ENCODE results near the gene AOPEP.

AOPEP gene

DNA sequence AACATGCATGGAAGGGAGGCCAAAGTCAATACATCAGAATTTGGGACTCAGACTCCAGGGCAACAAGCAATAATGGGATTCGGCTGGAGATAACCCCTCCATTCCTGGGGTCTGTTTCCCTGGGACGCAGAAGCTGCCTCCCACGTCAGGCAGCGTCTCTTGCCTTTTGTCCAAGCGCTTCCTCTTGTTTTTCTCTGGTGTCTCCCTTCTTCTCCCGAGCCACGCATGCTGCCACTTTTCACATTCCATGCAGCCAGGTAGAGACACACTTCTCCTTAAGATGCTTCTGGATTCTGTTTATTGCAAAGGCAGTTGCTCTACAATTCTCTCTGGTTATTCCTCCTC, 267.3 kb downstream of the AOPEP start:
- Histone ChIP-seq H3K4me3 (ENCODE audit: low read length) (no peak overlapping the region), H3K27me3 (ENCODE audit: insufficient read depth, low read length) (no peaks in the 10 kb centered on the region), H3K9ac (ENCODE audit: low read depth, low read length) (no peak overlapping the region), H3K9me3 (ENCODE audit: insufficient read depth, low read depth, low read length) (no peaks in the 10 kb centered on the region), H3K36me3 (ENCODE audit: insufficient read depth, low read length) (no peaks in the 10 kb centered on the region), H3K27ac (ENCODE audit: low read depth, low read length) (no peak overlapping the region), H3K4me1 (ENCODE audit: insufficient read depth, low read length) (peaks cover 8% of the 10 kb centered on the region; the same call in 1 of the 2 replicates)
- 85% methylated on average over 7 of the region's 7 CpGs for WGBS

DNA sequence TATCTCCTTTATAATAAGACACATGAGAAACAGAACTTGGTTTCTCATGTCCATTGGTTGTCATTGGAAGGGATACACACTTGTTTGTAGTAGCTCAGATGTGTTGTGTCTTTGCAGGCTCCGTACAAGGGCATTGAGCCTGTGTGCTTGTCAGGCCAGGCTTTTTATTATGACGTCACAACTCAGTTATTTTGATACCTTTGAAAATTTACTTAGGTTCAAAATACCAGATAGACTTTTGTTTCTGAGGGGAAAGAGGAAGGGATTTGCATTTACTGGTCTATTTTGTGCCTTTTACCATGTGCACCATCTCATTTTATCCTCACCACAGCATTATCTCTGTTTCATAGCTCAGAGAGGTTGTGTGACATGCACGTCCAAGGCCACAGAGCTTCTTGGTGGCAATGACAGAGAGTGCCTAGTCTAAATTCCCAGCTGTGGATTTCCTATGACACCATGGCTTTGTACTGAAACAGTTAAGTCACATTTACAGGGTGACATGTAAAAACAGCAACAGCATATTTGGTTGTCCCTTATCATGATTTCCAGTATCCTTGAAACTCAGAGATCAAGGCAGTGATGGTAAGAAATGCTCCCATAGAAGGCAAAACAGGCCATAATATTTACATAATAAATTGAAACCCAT, 268.7 kb downstream of the AOPEP start:
- Histone ChIP-seq H3K27ac (ENCODE audit: low read depth, low read length) (no peak overlapping the region), H3K27me3 (ENCODE audit: insufficient read depth, low read length) (no peaks in the 10 kb centered on the region), H3K36me3 (ENCODE audit: insufficient read depth, low read length) (no peaks in the 10 kb centered on the region), H3K4me1 (ENCODE audit: insufficient read depth, low read length) (peaks cover 8% of the 10 kb centered on the region; the same call in 1 of the 2 replicates), H3K9ac (ENCODE audit: low read depth, low read length) (no peak overlapping the region), H3K4me3 (ENCODE audit: low read length) (no peak overlapping the region), H3K9me3 (ENCODE audit: insufficient read depth, low read depth, low read length) (no peaks in the 10 kb centered on the region)
- WGBS: 88% methylated on average over 3 of the region's 3 CpGs

DNA sequence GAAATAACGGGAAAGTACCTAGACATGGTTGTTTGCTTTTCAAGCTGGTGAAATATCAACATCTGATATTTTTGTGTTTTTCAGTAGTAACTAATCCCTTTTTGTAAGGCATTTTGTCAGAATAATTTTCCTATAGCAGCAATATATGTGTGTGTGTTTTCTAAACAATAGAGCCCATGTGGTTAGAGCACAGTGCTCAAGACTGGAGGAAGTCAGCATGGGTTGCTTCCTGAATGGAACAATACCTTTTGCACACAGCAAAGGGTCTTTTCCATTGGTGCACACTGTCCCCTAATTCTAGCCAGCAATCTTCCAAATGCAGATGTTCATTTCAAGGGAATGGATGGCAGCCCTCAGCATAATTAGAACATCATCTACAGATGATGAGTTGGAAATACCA, 270.1 kb downstream of the AOPEP start:
- H3K4me3 ChIP-seq (ENCODE audit: low read length): no peak overlapping the region
- H3K27ac ChIP-seq (ENCODE audit: low read depth, low read length): no peak overlapping the region
- WGBS: 100% methylated on average over 1 of the region's 1 CpG
- H3K4me1 ChIP-seq (ENCODE audit: insufficient read depth, low read length): peaks cover 8% of the 10 kb centered on the region; the same call in 1 of the 2 replicates
- no peaks in the 10 kb centered on the region for H3K36me3 ChIP-seq (ENCODE audit: insufficient read depth, low read length)
- no peaks in the 10 kb centered on the region for H3K9me3 ChIP-seq (ENCODE audit: insufficient read depth, low read depth, low read length)
- H3K9ac ChIP-seq (ENCODE audit: low read depth, low read length): no peak overlapping the region
- no peaks in the 10 kb centered on the region for H3K27me3 ChIP-seq (ENCODE audit: insufficient read depth, low read length)

DNA sequence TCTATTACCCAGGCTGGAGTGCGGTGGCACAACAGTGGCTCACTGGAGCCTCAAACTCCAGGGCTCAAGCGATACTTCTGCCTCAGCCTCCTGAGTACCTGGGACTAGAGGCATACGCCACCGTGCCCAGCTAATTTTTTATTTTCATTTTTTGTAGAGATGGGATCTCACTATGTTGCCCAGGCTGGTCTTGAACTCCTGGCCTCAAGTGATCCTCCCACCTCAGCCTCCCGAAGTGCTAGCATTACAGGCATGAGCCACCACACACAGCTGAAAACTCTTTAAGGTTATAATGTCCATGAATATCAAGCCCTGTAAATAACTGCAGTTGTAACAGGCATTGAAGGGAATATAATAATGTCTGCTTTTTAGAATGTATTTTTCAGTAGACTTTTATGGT, 271.2 kb downstream of the AOPEP start:
- Histone ChIP-seq H3K9ac (ENCODE audit: low read depth, low read length) (no peak overlapping the region), H3K27me3 (ENCODE audit: insufficient read depth, low read length) (peaks cover 7% of the 10 kb centered on the region), H3K9me3 (ENCODE audit: insufficient read depth, low read depth, low read length) (no peaks in the 10 kb centered on the region), H3K4me3 (ENCODE audit: low read length) (no peak overlapping the region), H3K27ac (ENCODE audit: low read depth, low read length) (no peak overlapping the region), H3K36me3 (ENCODE audit: insufficient read depth, low read length) (no peaks in the 10 kb centered on the region), H3K4me1 (ENCODE audit: insufficient read depth, low read length) (peaks cover 8% of the 10 kb centered on the region; the same call in 1 of the 2 replicates)
- 96% methylated on average over 5 of the region's 5 CpGs for WGBS

DNA sequence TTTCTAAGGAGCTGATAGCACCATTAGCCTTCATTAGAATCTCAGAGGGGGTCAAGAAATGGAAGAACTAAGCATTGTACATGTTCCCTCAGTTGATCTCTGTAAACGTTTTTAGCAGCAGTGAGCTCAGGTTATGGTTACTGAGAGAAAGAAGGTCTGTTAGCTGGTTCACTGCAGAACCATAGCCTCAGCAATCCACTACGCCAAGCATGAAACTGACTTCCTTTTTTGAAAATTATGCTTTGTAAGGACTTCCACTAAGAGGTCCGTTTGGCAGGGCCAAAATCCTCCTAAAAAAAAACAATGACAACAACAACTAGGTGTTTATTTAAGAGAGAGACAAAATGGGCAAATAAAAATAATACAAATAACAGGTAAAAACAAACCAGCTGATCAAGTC, 273.3 kb downstream of the AOPEP start:
- Histone ChIP-seq H3K9ac (ENCODE audit: low read depth, low read length) (no peak overlapping the region), H3K4me1 (ENCODE audit: insufficient read depth, low read length) (peaks cover 12% of the 10 kb centered on the region; the same call in 1 of the 2 replicates), H3K9me3 (ENCODE audit: insufficient read depth, low read depth, low read length) (no peaks in the 10 kb centered on the region), H3K27ac (ENCODE audit: low read depth, low read length) (no peak overlapping the region), H3K36me3 (ENCODE audit: insufficient read depth, low read length) (no peaks in the 10 kb centered on the region), H3K4me3 (ENCODE audit: low read length) (no peak overlapping the region), H3K27me3 (ENCODE audit: insufficient read depth, low read length) (peaks cover 24% of the 10 kb centered on the region)
- 89% methylated on average over 2 of the region's 3 CpGs for WGBS

DNA sequence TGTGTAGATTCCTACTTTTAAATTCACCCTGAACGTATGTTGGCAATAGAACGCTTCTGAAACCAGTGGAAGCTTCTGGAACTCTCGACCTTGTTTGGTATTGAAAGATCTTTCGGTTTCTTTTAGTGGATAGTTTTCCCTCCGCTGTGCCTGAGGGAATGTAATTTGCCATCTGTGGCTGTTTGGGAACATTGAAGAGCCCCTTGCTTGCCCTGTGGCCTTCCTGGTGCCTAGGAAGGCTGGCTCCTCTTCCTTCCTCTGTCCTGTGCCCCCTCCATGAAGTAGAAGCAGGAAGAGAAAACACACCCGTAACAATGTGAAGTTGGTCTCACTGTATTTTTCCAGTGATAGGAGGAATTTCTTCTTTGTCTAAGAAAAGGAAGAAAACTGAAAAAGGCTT, 274.3 kb downstream of the AOPEP start:
- H3K27ac ChIP-seq (ENCODE audit: low read depth, low read length): no peak overlapping the region
- H3K4me1 ChIP-seq (ENCODE audit: insufficient read depth, low read length): peaks cover 7% of the 10 kb centered on the region; the same call in 1 of the 2 replicates
- H3K9ac ChIP-seq (ENCODE audit: low read depth, low read length): no peak overlapping the region
- H3K9me3 ChIP-seq (ENCODE audit: insufficient read depth, low read depth, low read length): no peaks in the 10 kb centered on the region
- no peak overlapping the region for H3K4me3 ChIP-seq (ENCODE audit: low read length)
- H3K27me3 ChIP-seq (ENCODE audit: insufficient read depth, low read length): peaks cover 34% of the 10 kb centered on the region
- H3K36me3 ChIP-seq (ENCODE audit: insufficient read depth, low read length): no peaks in the 10 kb centered on the region
- 95% methylated on average over 6 of the region's 6 CpGs for WGBS

DNA sequence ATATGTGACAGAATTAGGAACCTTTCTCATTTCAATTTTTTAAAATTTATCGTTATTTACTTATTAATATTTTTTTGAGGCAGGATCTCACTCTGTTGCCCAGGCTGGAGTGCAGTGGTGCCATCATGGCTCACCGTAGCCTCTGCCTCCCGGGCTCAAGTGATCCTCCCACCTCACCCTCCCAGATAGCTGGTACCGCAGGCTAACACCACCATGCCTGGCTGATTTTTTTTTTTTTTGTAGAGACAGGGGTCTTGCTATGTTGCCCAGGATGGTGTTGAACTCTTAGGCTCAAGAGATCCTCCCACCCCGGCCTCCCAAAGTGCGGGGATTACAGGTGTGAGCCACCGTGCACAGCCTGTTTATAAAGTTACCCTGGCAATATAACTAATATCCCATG, 275.2 kb downstream of the AOPEP start:
- peaks cover 41% of the 10 kb centered on the region for H3K27me3 ChIP-seq (ENCODE audit: insufficient read depth, low read length)
- H3K27ac ChIP-seq (ENCODE audit: low read depth, low read length): no peak overlapping the region
- WGBS: 96% methylated on average over 6 of the region's 7 CpGs
- 0 out of 2 replicates have a peak, but pooled peaks cover 4% of the 10 kb centered on the region for H3K4me1 ChIP-seq (ENCODE audit: insufficient read depth, low read length)
- H3K9me3 ChIP-seq (ENCODE audit: insufficient read depth, low read depth, low read length): no peaks in the 10 kb centered on the region
- no peak overlapping the region for H3K9ac ChIP-seq (ENCODE audit: low read depth, low read length)
- no peak overlapping the region for H3K4me3 ChIP-seq (ENCODE audit: low read length)
- no peaks in the 10 kb centered on the region for H3K36me3 ChIP-seq (ENCODE audit: insufficient read depth, low read length)

DNA sequence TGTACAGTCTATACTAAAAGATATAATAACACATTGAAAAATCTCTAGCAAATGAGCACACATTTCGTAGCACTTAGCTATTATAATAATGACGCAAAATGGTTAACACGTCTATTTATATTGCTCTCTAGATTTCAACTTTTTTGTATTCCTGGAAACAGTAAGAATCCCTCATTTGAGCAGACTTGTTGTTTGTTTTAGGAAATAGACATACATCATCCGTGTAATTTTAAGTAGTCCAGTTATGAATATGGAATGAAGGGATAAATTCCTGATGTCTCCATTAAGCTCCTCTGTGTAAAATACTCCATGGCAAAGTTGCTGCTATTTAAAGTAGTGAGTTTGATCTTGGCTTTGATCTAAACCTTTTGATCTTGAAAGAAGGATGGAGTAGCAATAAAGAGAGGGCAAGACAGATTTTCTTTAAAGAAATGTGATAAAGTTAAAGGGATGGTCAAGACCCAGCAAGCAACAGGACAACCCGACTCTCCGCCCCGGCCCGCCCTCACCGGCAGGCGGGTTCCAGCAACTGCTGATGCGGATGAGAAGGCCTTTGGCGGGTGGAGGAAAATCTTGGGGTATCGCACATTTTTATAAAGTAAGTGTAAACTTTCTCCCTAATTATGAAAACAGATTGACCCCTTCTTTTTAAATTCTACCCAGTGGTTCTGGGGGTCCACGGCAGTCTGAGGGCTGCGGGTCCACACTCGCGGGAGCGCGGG, 277.4 kb downstream of the AOPEP start:
- Histone ChIP-seq H3K9me3 (ENCODE audit: insufficient read depth, low read depth, low read length) (no peaks in the 10 kb centered on the region), H3K27ac (ENCODE audit: low read depth, low read length) (no peak overlapping the region), H3K27me3 (ENCODE audit: insufficient read depth, low read length) (peaks cover 41% of the 10 kb centered on the region), H3K36me3 (ENCODE audit: insufficient read depth, low read length) (no peaks in the 10 kb centered on the region; the same call in 1 of the 2 replicates), H3K4me1 (ENCODE audit: insufficient read depth, low read length) (0 out of 2 replicates have a peak, but pooled peaks cover 4% of the 10 kb centered on the region), H3K4me3 (ENCODE audit: low read length) (peak overlapping the region; percentile 83), H3K9ac (ENCODE audit: low read depth, low read length) (peak overlapping the region; percentile 74)
- 20% methylated on average over 16 of the region's 19 CpGs for WGBS

DNA sequence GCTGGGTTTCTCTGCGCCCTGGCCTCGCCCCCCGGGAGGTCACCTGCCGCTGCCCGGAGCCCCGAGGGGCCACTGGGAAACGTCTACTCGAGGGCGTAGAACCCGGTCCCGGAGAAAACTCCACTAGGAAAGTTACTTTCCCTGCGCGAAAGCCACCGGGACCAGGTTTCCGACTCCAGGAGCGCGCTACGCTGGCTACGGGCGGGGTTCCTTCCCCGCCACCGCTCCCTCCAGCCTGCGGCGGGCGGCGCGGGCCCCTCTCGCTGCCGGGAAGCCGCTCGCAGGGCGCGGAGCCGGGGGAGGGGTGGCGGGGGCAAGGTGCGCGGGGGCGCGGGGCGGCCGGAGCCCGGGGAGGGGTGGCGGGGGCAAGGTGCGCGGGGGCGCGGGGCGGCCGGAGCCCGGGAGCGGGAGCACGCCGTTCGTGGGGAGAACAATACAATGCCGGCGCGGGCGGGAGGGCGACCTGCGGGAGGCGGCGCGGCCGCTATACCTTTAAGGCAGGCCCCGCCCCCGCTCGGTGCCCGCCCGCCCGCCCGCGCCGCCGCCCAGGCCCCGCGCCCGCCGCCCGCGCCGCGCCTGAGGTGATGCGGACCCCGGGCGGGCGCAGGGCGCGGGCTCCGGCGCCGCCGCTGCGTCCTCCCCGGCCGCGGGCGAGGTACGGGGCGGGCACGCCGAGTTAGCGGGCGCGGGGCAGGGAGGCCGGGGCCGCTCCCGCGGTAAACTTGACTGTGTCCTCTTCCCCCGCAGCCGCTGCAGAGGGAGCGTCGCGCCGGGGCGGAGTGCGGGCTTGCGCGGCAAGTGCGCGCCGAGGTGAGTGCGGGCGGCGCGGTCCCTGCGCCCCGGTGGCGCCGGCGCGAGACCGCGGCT, 278.1 kb downstream of the AOPEP start:
- under 1% methylated on average over 116 of the region's 133 CpGs for WGBS
- H3K27me3 ChIP-seq (ENCODE audit: insufficient read depth, low read length): peaks cover 41% of the 10 kb centered on the region
- no peak overlapping the region for H3K27ac ChIP-seq (ENCODE audit: low read depth, low read length)
- H3K36me3 ChIP-seq (ENCODE audit: insufficient read depth, low read length): no peaks in the 10 kb centered on the region; the same call in 1 of the 2 replicates
- no peaks in the 10 kb centered on the region for H3K9me3 ChIP-seq (ENCODE audit: insufficient read depth, low read depth, low read length)
- peak overlapping the region; percentile 83 for H3K4me3 ChIP-seq (ENCODE audit: low read length)
- peak overlapping the region; percentile 74 for H3K9ac ChIP-seq (ENCODE audit: low read depth, low read length)
- H3K4me1 ChIP-seq (ENCODE audit: insufficient read depth, low read length): 0 out of 2 replicates have a peak, but pooled peaks cover 4% of the 10 kb centered on the region

DNA sequence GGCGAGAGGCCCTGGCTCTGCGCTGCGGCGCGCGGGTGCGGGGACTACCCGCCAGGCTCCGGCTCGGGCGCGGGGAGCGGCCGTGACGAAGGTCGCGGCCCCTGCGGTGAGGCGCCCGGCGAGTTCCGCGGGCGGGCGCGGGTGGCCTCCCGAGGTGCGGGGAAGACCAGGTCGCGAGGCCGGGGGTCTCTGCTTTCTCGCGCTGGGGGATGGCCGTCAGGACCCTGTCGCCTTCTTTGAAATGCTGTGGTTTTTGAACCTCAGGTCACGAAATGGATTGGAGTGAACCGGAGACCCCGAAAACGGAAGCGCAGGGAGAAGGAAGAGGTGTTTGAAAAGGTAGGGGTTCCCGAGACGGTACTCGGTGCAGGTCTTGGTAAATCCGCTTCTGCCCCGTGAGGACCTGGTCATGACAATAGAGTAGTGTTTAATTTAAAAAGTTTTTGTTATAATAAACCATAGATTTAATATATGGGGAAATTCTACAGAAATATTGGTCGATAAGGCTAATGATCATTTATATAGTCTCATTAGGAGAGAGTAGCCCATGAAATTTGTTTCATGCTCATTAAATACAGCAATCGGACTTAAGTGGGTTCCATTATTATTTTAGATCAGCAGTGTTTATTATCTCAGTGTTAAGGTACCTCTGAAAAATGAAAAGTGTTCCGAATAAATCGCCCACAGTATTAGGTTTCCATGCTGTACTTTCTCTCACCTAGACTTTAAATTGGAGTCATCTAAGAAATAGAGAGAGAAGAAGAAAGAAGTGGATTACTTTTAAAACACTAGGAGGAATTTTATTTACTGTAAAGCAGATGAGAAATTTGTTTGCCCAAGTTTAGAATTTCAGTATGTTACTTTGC, 279.0 kb downstream of the AOPEP start:
- H3K4me1 ChIP-seq (ENCODE audit: insufficient read depth, low read length): 0 out of 2 replicates have a peak, but pooled peaks cover 4% of the 10 kb centered on the region
- WGBS: 10% methylated on average over 49 of the region's 49 CpGs
- peak overlapping the region; percentile 60 for H3K4me3 ChIP-seq (ENCODE audit: low read length)
- H3K36me3 ChIP-seq (ENCODE audit: insufficient read depth, low read length): no peaks in the 10 kb centered on the region; the same call in 1 of the 2 replicates
- no peaks in the 10 kb centered on the region for H3K9me3 ChIP-seq (ENCODE audit: insufficient read depth, low read depth, low read length)
- H3K27ac ChIP-seq (ENCODE audit: low read depth, low read length): no peak overlapping the region
- peak overlapping the region; percentile 45 for H3K9ac ChIP-seq (ENCODE audit: low read depth, low read length)
- H3K27me3 ChIP-seq (ENCODE audit: insufficient read depth, low read length): peaks cover 41% of the 10 kb centered on the region
